H1 (cell line): Measurements from ENCODE around the gene ASXL3. TPM values are rescaled to one million over a fixed set of nuclear protein-coding genes. Genes with fewer than 3 reads are reported as not detected.

Experiments
- CTCF ChIA-PET: fragments of 300-600 bp; sonication (Branson Sonifier 250); formaldehyde crosslinking; loops from one replicate; lab custom pipeline; 2021; ENCODE audit not compliant: partially characterized antibody; lab: Charles Lee
- POLR2A ChIA-PET: fragments of 300-600 bp; sonication (Branson Sonifier 250); formaldehyde crosslinking; loops from one replicate; lab custom pipeline; 2021; ENCODE audit warnings: inconsistent platforms; ENCODE audit not compliant: partially characterized antibody; lab: Charles Lee
- DNase-seq, 2 experiments: peaks; one replicate each; pipeline versions ENCODE4 v3.0.0 to v3.0.0-alpha.2; 2010 to 2022; ENCODE audit warnings: low spot score in 2 of 2, low read depth in 1 of 2, mixed read lengths in 1 of 2
- FAIRE-seq: peaks from 2 replicates; lab custom pipeline; 2011; peaks lifted over from hg19 to GRCh38; lab: Jason Lieb, UNC
- H2AFZ ChIP-seq: 2 replicates; pipeline ENCODE4 v1.8.1; 2012; ENCODE audit warnings: low read length, inconsistent platforms
- H2AK5ac ChIP-seq: 2 replicates; pipeline ENCODE4 v1.6.1; 2013; ENCODE audit warnings: low read depth, low read length
- H2BK120ac ChIP-seq: replicated peaks from 2 replicates; pipeline ENCODE3; 2013; ENCODE audit warnings: low read depth, low read length, inconsistent platforms
- H2BK12ac ChIP-seq: 2 replicates; pipeline ENCODE4 v1.6.1; 2013; ENCODE audit warnings: low read depth, low read length
- H2BK15ac ChIP-seq: 2 replicates; pipeline ENCODE4 v1.6.1; 2013; ENCODE audit warnings: low read length
- H2BK20ac ChIP-seq: 2 replicates; pipeline ENCODE4 v1.6.1; 2013; ENCODE audit warnings: low read length
- H2BK5ac ChIP-seq: 2 replicates; pipeline ENCODE4 v1.6.1; 2013; ENCODE audit warnings: low read depth, low read length
- H3K14ac ChIP-seq: 2 replicates; pipeline ENCODE4 v1.6.1; 2013; ENCODE audit warnings: inconsistent platforms; ENCODE audit not compliant: insufficient read length
- H3K18ac ChIP-seq: 2 replicates; pipeline ENCODE4 v1.6.1; 2013; ENCODE audit warnings: low read length; ENCODE audit errors: extremely low read depth
- H3K23ac ChIP-seq: 2 replicates; pipeline ENCODE4 v1.6.1; 2013; ENCODE audit warnings: inconsistent platforms; ENCODE audit not compliant: insufficient read length
- H3K23me2 ChIP-seq: 2 replicates; pipeline ENCODE4 v1.6.1; 2013; ENCODE audit warnings: low read depth, low read length
- H3K27ac ChIP-seq: 2 replicates; pipeline ENCODE4 v1.6.1; 2011; ENCODE audit warnings: low read depth, low read length, inconsistent platforms
- H3K27me3 ChIP-seq, 4 experiments: replicated peaks in 1 of 4; 1 replicate in 1 of 4; 2 replicates in 3 of 4; pipeline versions ENCODE4 v1.6.1 to v1.8.1; 2011 to 2013; ENCODE audit warnings: low read length in 3 of 4, mild to moderate bottlenecking in 3 of 4, inconsistent platforms in 2 of 4, mixed read lengths in 2 of 4, moderate library complexity in 1 of 4; ENCODE audit not compliant: control insufficient read depth in 3 of 4, insufficient read depth in 3 of 4; ENCODE audit errors: extremely low read depth in 1 of 4
- H3K36me3 ChIP-seq, 4 experiments: 2 replicates each; pipeline versions ENCODE4 v1.6.1 to v1.8.1; 2011 to 2013; ENCODE audit warnings: mild to moderate bottlenecking in 4 of 4, low read length in 3 of 4, moderate library complexity in 2 of 4, control low read depth in 1 of 4, inconsistent platforms in 1 of 4; ENCODE audit not compliant: insufficient read depth in 4 of 4, control insufficient read depth in 2 of 4
- H3K4ac ChIP-seq: replicated peaks from 2 replicates; pipeline ENCODE3; 2013; ENCODE audit warnings: low read length, low read depth, mixed read lengths, inconsistent platforms; ENCODE audit not compliant: insufficient read length
- H3K4me1 ChIP-seq, 4 experiments: replicated peaks in 1 of 4; 1 replicate in 1 of 4; 2 replicates in 3 of 4; pipeline versions ENCODE4 v1.6.1 to v1.8.1; 2011 to 2013; ENCODE audit warnings: low read length in 3 of 4, inconsistent platforms in 2 of 4, mixed read lengths in 1 of 4; ENCODE audit not compliant: insufficient read depth in 4 of 4, control insufficient read depth in 3 of 4
- H3K4me2 ChIP-seq, 2 experiments: 2 replicates each; pipeline versions ENCODE4 v1.6.1 to v1.8.1; 2011 to 2013; ENCODE audit warnings: low read depth in 2 of 2, low read length in 2 of 2, control low read depth in 1 of 2, inconsistent platforms in 1 of 2, mild to moderate bottlenecking in 1 of 2; ENCODE audit not compliant: insufficient read depth in 1 of 2
- H3K4me3 ChIP-seq, 4 experiments: fragments of 200-600, 300-600 bp in 1 of 4; sonication (generic), shearing (Covaris generic), sonication (Bioruptor Twin) in 1 of 4; 2 replicates each; pipeline versions ENCODE4 v1.5.1 to v1.8.1; 2011 to 2016; ENCODE audit warnings: low read length in 4 of 4, low read depth in 3 of 4, control low read depth in 2 of 4, inconsistent platforms in 2 of 4, mild to moderate bottlenecking in 2 of 4, mixed read lengths in 1 of 4, moderate library complexity in 1 of 4; ENCODE audit not compliant: insufficient read depth in 2 of 4; ENCODE audit errors: extremely low read depth in 1 of 4
- H3K56ac ChIP-seq: replicated peaks from 2 replicates; pipeline ENCODE3; 2013; ENCODE audit warnings: low read depth, mild to moderate bottlenecking, mixed read lengths, low read length, inconsistent platforms; ENCODE audit not compliant: insufficient read length
- H3K79me1 ChIP-seq: 2 replicates; pipeline ENCODE4 v1.6.1; 2013; ENCODE audit warnings: low read depth, low read length, control low read depth
- H3K79me2 ChIP-seq, 2 experiments: 2 replicates each; pipeline versions ENCODE4 v1.6.1 to v1.8.1; 2012 to 2013; ENCODE audit warnings: low read length in 2 of 2, mild to moderate bottlenecking in 2 of 2, inconsistent platforms in 1 of 2; ENCODE audit not compliant: insufficient read depth in 2 of 2, control insufficient read depth in 1 of 2
- H3K9ac ChIP-seq, 4 experiments: replicated peaks in 1 of 4; 1 replicate in 1 of 4; 2 replicates in 3 of 4; pipeline versions ENCODE4 v1.6.1 to v1.8.1; 2011 to 2013; ENCODE audit warnings: low read depth in 3 of 4, low read length in 3 of 4, control low read depth in 2 of 4, mild to moderate bottlenecking in 2 of 4, moderate library complexity in 2 of 4, inconsistent platforms in 1 of 4; ENCODE audit errors: extremely low read depth in 1 of 4
- H3K9me3 ChIP-seq, 2 experiments: 2 replicates each; pipeline versions ENCODE4 v1.6.1 to v1.8.1; 2012 to 2013; ENCODE audit warnings: mild to moderate bottlenecking in 2 of 2, moderate library complexity in 2 of 2, control low read depth in 1 of 2, inconsistent platforms in 1 of 2, low read depth in 1 of 2, low read length in 1 of 2, mixed read lengths in 1 of 2; ENCODE audit not compliant: insufficient read depth in 2 of 2
- H4K20me1 ChIP-seq, 2 experiments: replicated peaks in 1 of 2; 2 replicates each; pipeline versions ENCODE3 to v1.8.1; 2011 to 2013; ENCODE audit warnings: inconsistent platforms in 2 of 2, low read length in 2 of 2, mild to moderate bottlenecking in 1 of 2; ENCODE audit not compliant: insufficient read depth in 2 of 2, control insufficient read depth in 1 of 2
- H4K5ac ChIP-seq: 2 replicates; pipeline ENCODE4 v1.6.1; 2013; ENCODE audit warnings: low read length, low read depth, mixed read lengths, inconsistent platforms; ENCODE audit not compliant: insufficient read length
- H4K8ac ChIP-seq: 2 replicates; pipeline ENCODE4 v1.8.0; 2013; ENCODE audit warnings: mild to moderate bottlenecking, moderate library complexity, low read length, inconsistent platforms; ENCODE audit not compliant: insufficient read depth; ENCODE audit errors: extremely low read depth
- H4K91ac ChIP-seq: replicated peaks from 2 replicates; pipeline ENCODE3; 2013; ENCODE audit warnings: low read length, mixed read lengths, inconsistent platforms; ENCODE audit not compliant: insufficient read length
- ATF2 ChIP-seq: IDR thresholded peaks from 2 replicates; pipeline ENCODE4 v1.6.1; 2012; ENCODE audit warnings: low read length, inconsistent platforms
- EZH2 ChIP-seq: fragments of 200-600 bp; sonication (generic); IDR thresholded peaks from 2 replicates; pipeline ENCODE4 v1.7.1; 2012; ENCODE audit warnings: low read depth, mild to moderate bottlenecking, moderate library complexity, low read length, inconsistent platforms; ENCODE audit not compliant: severe bottlenecking
- GTF2F1 ChIP-seq: IDR thresholded peaks from 2 replicates; pipeline ENCODE4 v1.6.1; 2012; ENCODE audit warnings: low read depth, low read length, improper control_type of control experiment, borderline replicate concordance
- JUN ChIP-seq: IDR thresholded peaks from 2 replicates; pipeline ENCODE4 v1.6.1; 2011; ENCODE audit warnings: low read depth, mild to moderate bottlenecking, improper control_type of control experiment, low read length
- KDM5A ChIP-seq: fragments of 200-600 bp; IDR thresholded peaks from 2 replicates; pipeline ENCODE4 v1.7.1; 2012; ENCODE audit warnings: mild to moderate bottlenecking, low read length, inconsistent platforms, mixed read lengths
- POU5F1 ChIP-seq: IDR thresholded peaks from 2 replicates; pipeline ENCODE4 v1.6.1; 2011; ENCODE audit warnings: low read depth, mild to moderate bottlenecking, low read length, moderate library complexity
- SIN3A ChIP-seq, 2 experiments: IDR thresholded peaks in 1 of 2; conservative IDR thresholded peaks in 1 of 2; 2 replicates each; pipeline ENCODE4 v1.6.1; 2011 to 2012; ENCODE audit warnings: low read length in 2 of 2, improper control_type of control experiment in 1 of 2, low read depth in 1 of 2, mild to moderate bottlenecking in 1 of 2
- SRF ChIP-seq: IDR thresholded peaks from 2 replicates; pipeline ENCODE4 v1.6.1; 2011; ENCODE audit warnings: mild to moderate bottlenecking, low read depth, low read length, moderate library complexity
- TAF7 ChIP-seq: optimal IDR thresholded peaks from 2 replicates; pipeline ENCODE3; 2011; ENCODE audit warnings: low read depth, mild to moderate bottlenecking, inconsistent platforms, low read length, moderate library complexity, borderline replicate concordance
- TCF12 ChIP-seq: IDR thresholded peaks from 2 replicates; pipeline ENCODE4 v1.6.1; 2011; ENCODE audit warnings: low read depth, mild to moderate bottlenecking, low read length
- USF2 ChIP-seq: IDR thresholded peaks from 2 replicates; pipeline ENCODE4 v1.6.1; 2011; ENCODE audit warnings: low read length, improper control_type of control experiment
- WGBS, 2 experiments: shearing (Covaris generic) in 1 of 2; methylation state at CpG; one replicate each; pipeline versions ENCODE4 v1.1.6 to v1.1.7; 2013 to 2015; ENCODE audit warnings: low lambda C conversion rate in 2 of 2, mixed read lengths in 2 of 2, inconsistent platforms in 1 of 2, low coverage in 1 of 2, missing lambda C conversion rate in 1 of 2; ENCODE audit not compliant: insufficient replicate concordance in 2 of 2, insufficient coverage in 1 of 2, insufficient read length in 1 of 2; ENCODE audit errors: extremely low coverage in 1 of 2, missing lambda C conversion rate in 1 of 2; 5-methylcytosine and 5-hydroxymethylcytosine counted together
- polyA plus RNA-seq, 7 experiments: library from polyadenylated mRNA; depleted of rRNA in 3 of 7; stranded (reverse) in 5 of 7; unstranded in 2 of 7; fragments of >200 nt in 5 of 7; fragments of 200-250 nt in 2 of 7; gene quantifications; 1 replicate in 5 of 7; 2 replicates in 1 of 7; 4 replicates in 1 of 7; pipeline versions ENCODE4 v1.2.1 to v1.2.3, GENCODE V29; 2011 to 2013; ENCODE audit warnings: missing spikeins in 2 of 7, mixed read lengths in 2 of 7
- total RNA-seq: library from RNA; stranded (reverse); fragmentation: NEBNext Ultra II Directional; extraction: Animal tissue kit (Norgen Biotek cat#: 25700); gene quantifications from 2 replicates; pipeline ENCODE4 v1.2.1, GENCODE V29; 2021

Gene ASXL3
- total and polyA plus RNA-seq, 2 of the 8 experiments (the other 6 are each of a cell fraction or from before 2014, with no cell fraction given): 0.08 to 1.3 TPM

GRCh38 chr18:33706391-33706790 lies 128.4 kb downstream of the ASXL3 start:
- H2BK12ac ChIP-seq: no peak overlapping the region
- DNase-seq: no peak
- no peak overlapping the region for H4K91ac ChIP-seq
- no peaks in the 10 kb centered on the region for H3K36me3 ChIP-seq
- no peak overlapping the region for H2AFZ ChIP-seq
- H3K4ac ChIP-seq: no peak overlapping the region
- H4K8ac ChIP-seq: no peak overlapping the region
- H3K79me2 ChIP-seq: no peaks in the 10 kb centered on the region
- H3K14ac ChIP-seq: no peak overlapping the region
- H3K27ac ChIP-seq: no peak overlapping the region
- CTCF ChIA-PET: no interaction called here
- no peak overlapping the region for H3K56ac ChIP-seq
- no peak overlapping the region for H2BK20ac ChIP-seq
- no peaks in the 10 kb centered on the region for H3K23me2 ChIP-seq
- no peak overlapping the region for H4K5ac ChIP-seq
- H3K9me3 ChIP-seq: no peaks in the 10 kb centered on the region
- no peaks in the 10 kb centered on the region for H3K4me1 ChIP-seq
- H2BK5ac ChIP-seq: no peak overlapping the region
- 52% methylated on average over 1 of the region's 1 CpG; no CpG with 5 or more reads in 1 of the 2 experiments for WGBS, 2 experiments
- no peak overlapping the region for H2AK5ac ChIP-seq
- no peak overlapping the region for H3K23ac ChIP-seq
- no peak overlapping the region for H2BK120ac ChIP-seq
- no peak overlapping the region for H3K18ac ChIP-seq
- H3K4me2 ChIP-seq: no peak overlapping the region
- no peak overlapping the region for H3K4me3 ChIP-seq
- FAIRE-seq: no peak
- POLR2A ChIA-PET: no interaction called here
- no peak overlapping the region for H2BK15ac ChIP-seq
- no peaks in the 10 kb centered on the region for H3K79me1 ChIP-seq
- H4K20me1 ChIP-seq: no peaks in the 10 kb centered on the region
- no peak overlapping the region for H3K9ac ChIP-seq
- H3K27me3 ChIP-seq: no peaks in the 10 kb centered on the region
- TF ChIP-seq TCF12: no peak
- TF ChIP-seq SIN3A (conservative IDR thresholded peaks at IDR 0.05 in 1 of 2, IDR thresholded peaks at IDR 0.05 in 1 of 2; ENCODE audit: low read depth in 1 of 2, low read length in 2 of 2): no peak
- TF ChIP-seq TAF7: no peak
- no peak for TF ChIP-seq USF2
- no peak for TF ChIP-seq SRF
- TF ChIP-seq EZH2: no peak
- TF ChIP-seq ATF2: no peak
- no peak for TF ChIP-seq KDM5A
- TF ChIP-seq GTF2F1: no peak
- TF ChIP-seq POU5F1: no peak
- TF ChIP-seq JUN: no peak
